Fibroblast of lung (primary cell): Measurements from ENCODE around the gene AMOTL1.

ENCODE experiments used
- CTCF ChIP-seq, 2 donors: IDR thresholded peaks in 1 of 2; conservative IDR thresholded peaks in 1 of 2; 1 replicate in 1 of 2; 2 replicates in 1 of 2; pipeline ENCODE4 v1.5.1; 2011 to 2012; ENCODE audit warnings: low read length in 2 of 2, control low read depth in 1 of 2, inconsistent platforms in 1 of 2, low read depth in 1 of 2, mild to moderate bottlenecking in 1 of 2
- EZH2 ChIP-seq: IDR thresholded peaks from 2 replicates; pipeline ENCODE4 v1.5.1; 2012; ENCODE audit warnings: low read length, control low read depth, mild to moderate bottlenecking; ENCODE audit errors: missing control alignments

GRCh38 chr11:94858012-94858705 is 90.0 kb downstream of the AMOTL1 start:
- no peak for TF ChIP-seq CTCF (conservative IDR thresholded peaks at IDR 0.05 in 1 of 2, IDR thresholded peaks at IDR 0.05 in 1 of 2; ENCODE audit: low read depth in 1 of 2, low read length in 2 of 2)
- TF ChIP-seq EZH2, result no peak
